SU-DHL-6 (cell line): ENCODE results near the gene HDAC10.

ENCODE experiments used
- CTCF ChIP-seq: fragments of 200-600 bp; sonication (generic); IDR thresholded peaks from one replicate; pipeline ENCODE4 v1.5.1; 2017; ENCODE audit warnings: antibody characterized with exemption, mild to moderate bottlenecking, low read length, moderate library complexity; ENCODE audit not compliant: insufficient read depth, poor library complexity, severe bottlenecking
- EZH2phosphoT487 ChIP-seq: fragments of 200-600 bp; sonication (generic), shearing (Covaris generic); conservative IDR thresholded peaks from 2 replicates; pipeline ENCODE4 v1.6.1; 2018; ENCODE audit warnings: mild to moderate bottlenecking, antibody characterized with exemption, low read length, moderate library complexity, mixed read lengths

GRCh38 chr22:50204571-50204970 is 46.5 kb downstream of the HDAC10 start:
- TF ChIP-seq CTCF (no peak), EZH2phosphoT487 (no peak)
